ENCODE results near the gene SUMF1.

The SUMF1 gene

GRCh38 chr3:4341336-4341675 is 125.8 kb downstream of the SUMF1 start:
- no peak overlapping the region for H3K4me3 ChIP-seq (ENCODE audit: low read length)
- no peak overlapping the region for H2AFZ ChIP-seq (ENCODE audit: low read length)
- TF ChIP-seq EZH2phosphoT487 (IDR thresholded peaks at IDR 0.05; ENCODE audit: low read length) (no peak), EZH2 (optimal IDR thresholded peaks at IDR 0.05; ENCODE audit: low read depth, low read length) (no peak), CTCF (IDR thresholded peaks at IDR 0.05; ENCODE audit: low read length) (no peak)
- H4K20me1 ChIP-seq (ENCODE audit: insufficient read depth, low read length), result no peaks in the 10 kb centered on the region
- H3K36me3 ChIP-seq (replicated peaks; ENCODE audit: insufficient read depth, low read length), result no peaks in the 10 kb centered on the region
- H3K9me3 ChIP-seq (replicated peaks; ENCODE audit: insufficient read depth, low read length), result no peaks in the 10 kb centered on the region
- no peak for DNase-seq
- no peaks in the 10 kb centered on the region for H3K4me1 ChIP-seq (ENCODE audit: low read length)
- H3K79me2 ChIP-seq (ENCODE audit: low read length), result no peaks in the 10 kb centered on the region
- H3K27ac ChIP-seq (ENCODE audit: low read length), result no peak overlapping the region
- no peaks in the 10 kb centered on the region for H3K9me2 ChIP-seq (replicated peaks; ENCODE audit: insufficient read depth, low read length)
- H3F3A ChIP-seq (ENCODE audit: insufficient read depth, low read length), result no peaks in the 10 kb centered on the region
- H3K27me3 ChIP-seq (replicated peaks; ENCODE audit: insufficient read depth, low read length), result no peaks in the 10 kb centered on the region
- H3K4me2 ChIP-seq (ENCODE audit: low read depth, low read length), result no peak overlapping the region
- no peak overlapping the region for H3K9ac ChIP-seq (ENCODE audit: low read length)

- Histone ChIP-seq H3K4me1 (ENCODE audit: low read length) (no peaks in the 10 kb centered on the region), H4K20me1 (ENCODE audit: insufficient read depth, low read length) (no peaks in the 10 kb centered on the region), H3K27me3 (replicated peaks; ENCODE audit: insufficient read depth, low read length) (no peaks in the 10 kb centered on the region), H2AFZ (ENCODE audit: low read length) (no peak overlapping the region), H3K9me3 (replicated peaks; ENCODE audit: insufficient read depth, low read length) (no peaks in the 10 kb centered on the region), H3K4me3 (ENCODE audit: low read length) (no peak overlapping the region), H3K9ac (ENCODE audit: low read length) (no peak overlapping the region), H3K36me3 (replicated peaks; ENCODE audit: insufficient read depth, low read length) (no peaks in the 10 kb centered on the region), H3F3A (ENCODE audit: insufficient read depth, low read length) (no peaks in the 10 kb centered on the region), H3K9me2 (replicated peaks; ENCODE audit: insufficient read depth, low read length) (no peaks in the 10 kb centered on the region), H3K4me2 (ENCODE audit: low read depth, low read length) (no peak overlapping the region), H3K27ac (ENCODE audit: low read length) (no peak overlapping the region), H3K79me2 (ENCODE audit: low read length) (no peaks in the 10 kb centered on the region)
- DNase-seq, result no peak
- no peak for TF ChIP-seq EZH2phosphoT487 (IDR thresholded peaks at IDR 0.05; ENCODE audit: low read length)
- no peak for TF ChIP-seq CTCF (IDR thresholded peaks at IDR 0.05; ENCODE audit: low read length)
- no peak for TF ChIP-seq EZH2 (optimal IDR thresholded peaks at IDR 0.05; ENCODE audit: low read depth, low read length)
Measured at GRCh38 chr3:4340411-4341335, 126.4 kb downstream of the SUMF1 start.

GRCh38 chr3:4340077-4340410 is 127.0 kb downstream of the SUMF1 start:
- Histone ChIP-seq H3F3A (ENCODE audit: insufficient read depth, low read length) (no peaks in the 10 kb centered on the region), H3K9ac (ENCODE audit: low read length) (no peak overlapping the region), H3K36me3 (replicated peaks; ENCODE audit: insufficient read depth, low read length) (no peaks in the 10 kb centered on the region), H4K20me1 (ENCODE audit: insufficient read depth, low read length) (no peaks in the 10 kb centered on the region), H3K4me2 (ENCODE audit: low read depth, low read length) (no peak overlapping the region), H3K4me1 (ENCODE audit: low read length) (no peaks in the 10 kb centered on the region), H3K27ac (ENCODE audit: low read length) (no peak overlapping the region), H3K27me3 (replicated peaks; ENCODE audit: insufficient read depth, low read length) (no peaks in the 10 kb centered on the region), H2AFZ (ENCODE audit: low read length) (no peak overlapping the region), H3K9me2 (replicated peaks; ENCODE audit: insufficient read depth, low read length) (no peaks in the 10 kb centered on the region), H3K79me2 (ENCODE audit: low read length) (no peaks in the 10 kb centered on the region), H3K9me3 (replicated peaks; ENCODE audit: insufficient read depth, low read length) (no peaks in the 10 kb centered on the region), H3K4me3 (ENCODE audit: low read length) (no peak overlapping the region)
- no peak for DNase-seq
- TF ChIP-seq CTCF (IDR thresholded peaks at IDR 0.05; ENCODE audit: low read length), result no peak
- TF ChIP-seq EZH2 (optimal IDR thresholded peaks at IDR 0.05; ENCODE audit: low read depth, low read length), result no peak
- TF ChIP-seq EZH2phosphoT487 (IDR thresholded peaks at IDR 0.05; ENCODE audit: low read length), result no peak
